NT2/D1 (cell line): ENCODE measurements around the gene DOCK3.

Source experiments
- YY1 ChIP-seq: IDR thresholded peaks from 2 replicates; pipeline ENCODE4 v1.6.1; 2011; ENCODE audit not compliant: insufficient read length, insufficient read depth
- ZNF274 ChIP-seq: IDR thresholded peaks from 2 replicates; pipeline ENCODE4 v1.6.1; 2011; ENCODE audit warnings: mild to moderate bottlenecking, low read depth, low read length

DNA sequence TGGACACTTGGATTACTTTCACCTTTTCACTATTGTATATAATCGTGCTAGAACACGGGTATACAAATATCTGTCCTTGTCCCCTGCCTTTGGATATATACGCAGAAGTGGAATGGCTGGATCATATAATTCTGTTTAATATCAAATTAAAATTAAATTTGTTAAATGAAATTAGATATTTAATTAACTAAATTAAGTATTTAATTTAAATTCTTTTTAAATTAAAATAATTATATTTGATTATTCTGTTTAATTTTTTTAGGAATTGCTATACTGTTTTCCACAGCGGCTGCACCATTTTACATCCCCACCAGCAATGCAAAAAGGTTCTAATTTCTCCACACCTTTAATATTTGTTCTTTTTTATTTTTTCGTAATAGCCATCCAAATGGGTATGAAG is 84.3 kb downstream of the DOCK3 start:
- no peak for TF ChIP-seq ZNF274
- no peak for TF ChIP-seq YY1
